ENCODE results near the gene SUPT4H1. TPM values are rescaled to one million over a fixed set of nuclear protein-coding genes. Genes with fewer than 3 reads are reported as not detected.

The SUPT4H1 gene
- total and polyA plus RNA-seq, 3 donors from 2014 or later, result 59.3 to 98.5 (median 64.4) TPM

DNA sequence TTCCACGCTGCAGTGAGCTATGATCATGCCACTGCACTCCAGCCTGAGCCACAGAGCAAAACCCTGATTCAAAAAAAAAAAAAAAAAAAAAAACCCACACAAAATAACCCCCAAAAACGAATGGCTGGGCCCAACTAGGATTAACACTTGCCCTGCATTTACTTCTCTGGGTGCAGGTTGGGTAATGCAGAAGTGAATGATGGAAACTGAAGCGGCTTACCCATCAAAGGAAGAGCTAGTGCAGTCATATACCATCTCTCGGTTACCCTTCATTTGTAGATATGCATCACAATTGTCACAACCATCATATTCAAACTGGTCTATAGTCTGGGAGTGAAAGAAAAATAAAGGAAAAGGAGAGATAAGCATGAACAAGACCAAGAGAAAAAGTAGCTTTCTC is 819 bp downstream of the SUPT4H1 start:
- H3K4me1 ChIP-seq, result peaks cover 7% of the 10 kb centered on the region
- WGBS, 2 donors, result 44 to 48% methylated on average over 4 of the region's 4 CpGs
- no peak for DNase-seq
- peak overlapping the region in 1 of 2 donors; percentile 92 for H3K27ac ChIP-seq
- H3K9me3 ChIP-seq, result no peaks in the 10 kb centered on the region
- TF ChIP-seq POLR2A (IDR thresholded peaks at IDR 0.05), result no peak
- TF ChIP-seq, protein P1, sequence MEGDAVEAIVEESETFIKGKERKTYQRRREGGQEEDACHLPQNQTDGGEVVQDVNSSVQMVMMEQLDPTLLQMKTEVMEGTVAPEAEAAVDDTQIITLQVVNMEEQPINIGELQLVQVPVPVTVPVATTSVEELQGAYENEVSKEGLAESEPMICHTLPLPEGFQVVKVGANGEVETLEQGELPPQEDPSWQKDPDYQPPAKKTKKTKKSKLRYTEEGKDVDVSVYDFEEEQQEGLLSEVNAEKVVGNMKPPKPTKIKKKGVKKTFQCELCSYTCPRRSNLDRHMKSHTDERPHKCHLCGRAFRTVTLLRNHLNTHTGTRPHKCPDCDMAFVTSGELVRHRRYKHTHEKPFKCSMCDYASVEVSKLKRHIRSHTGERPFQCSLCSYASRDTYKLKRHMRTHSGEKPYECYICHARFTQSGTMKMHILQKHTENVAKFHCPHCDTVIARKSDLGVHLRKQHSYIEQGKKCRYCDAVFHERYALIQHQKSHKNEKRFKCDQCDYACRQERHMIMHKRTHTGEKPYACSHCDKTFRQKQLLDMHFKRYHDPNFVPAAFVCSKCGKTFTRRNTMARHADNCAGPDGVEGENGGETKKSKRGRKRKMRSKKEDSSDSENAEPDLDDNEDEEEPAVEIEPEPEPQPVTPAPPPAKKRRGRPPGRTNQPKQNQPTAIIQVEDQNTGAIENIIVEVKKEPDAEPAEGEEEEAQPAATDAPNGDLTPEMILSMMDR (IDR thresholded peaks at IDR 0.05), result no peak
- intact Hi-C loops (cut with DNase I; ENCODE audit: low total_unique reads), result no loop called here
- peak overlapping the region; percentile 75 to 98 for H3K4me3 ChIP-seq
- H3K27me3 ChIP-seq, result no peaks in the 10 kb centered on the region
- H3K36me3 ChIP-seq (ENCODE audit: low read depth, missing control alignments), result no peaks in the 10 kb centered on the region

DNA sequence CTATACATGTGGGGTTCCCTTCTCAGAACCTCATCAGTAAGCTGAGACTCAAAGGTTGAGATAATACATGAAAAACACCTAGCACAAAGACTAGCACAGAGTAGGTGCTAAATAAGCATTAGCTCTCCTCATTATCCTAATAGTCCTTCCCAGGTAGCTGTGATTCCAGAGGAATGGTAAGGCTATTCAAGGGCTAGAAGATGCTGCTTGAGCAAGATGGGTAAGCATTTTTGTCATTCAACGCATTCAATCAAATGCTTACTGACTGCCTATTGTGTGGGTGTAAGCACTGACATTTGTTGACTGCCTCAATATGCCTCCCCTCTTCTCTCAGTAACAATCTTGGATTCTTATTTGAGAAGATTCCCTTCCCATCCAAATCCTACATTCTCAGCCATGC is 4.0 kb downstream of the SUPT4H1 start:
- Histone ChIP-seq H3K27me3 (no peaks in the 10 kb centered on the region), H3K4me1 (peaks cover 3% of the 10 kb centered on the region), H3K36me3 (ENCODE audit: low read depth, missing control alignments) (no peaks in the 10 kb centered on the region), H3K4me3 (no peak overlapping the region), H3K9me3 (no peaks in the 10 kb centered on the region), H3K27ac (no peak overlapping the region)
- 90 to 93% methylated on average over 1 of the region's 1 CpG for WGBS, 2 donors
- TF ChIP-seq, protein P1 (IDR thresholded peaks at IDR 0.05), result no peak
- TF ChIP-seq POLR2A (IDR thresholded peaks at IDR 0.05), result no peak
- intact Hi-C loops (cut with DNase I; ENCODE audit: low total_unique reads), result no loop called here
- DNase-seq, result no peak

DNA sequence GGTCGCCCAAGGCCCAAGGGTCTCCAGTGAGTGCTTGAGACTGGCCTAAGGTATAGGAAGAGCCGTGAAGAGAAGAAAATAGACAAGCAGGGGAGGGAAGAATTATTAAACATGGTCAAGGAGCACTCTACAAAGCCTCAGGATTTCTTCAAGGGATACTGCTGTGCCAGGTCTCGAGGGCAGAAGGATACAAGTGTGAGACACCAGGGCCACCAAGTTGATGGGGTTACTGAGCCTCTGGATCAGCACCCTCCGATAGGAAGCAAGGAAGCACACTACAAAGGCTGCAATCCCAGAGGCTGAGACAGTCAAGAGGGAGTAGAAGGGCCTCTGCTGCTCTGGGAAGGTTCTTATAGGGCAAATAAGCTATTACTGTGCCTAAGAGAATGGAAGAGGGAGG is 6.5 kb downstream of the SUPT4H1 start:
- H3K27me3 ChIP-seq, result no peaks in the 10 kb centered on the region
- H3K4me3 ChIP-seq, result no peak overlapping the region
- TF ChIP-seq POLR2A (IDR thresholded peaks at IDR 0.05), result no peak
- TF ChIP-seq, protein P1 (IDR thresholded peaks at IDR 0.05), result no peak
- 76 to 78% methylated on average over 4 of the region's 4 CpGs for WGBS, 2 donors
- H3K4me1 ChIP-seq, result no peaks in the 10 kb centered on the region
- no peak for DNase-seq
- H3K9me3 ChIP-seq, result no peaks in the 10 kb centered on the region
- no peak overlapping the region for H3K27ac ChIP-seq
- intact Hi-C loops (cut with DNase I; ENCODE audit: low total_unique reads), result no loop called here
- no peaks in the 10 kb centered on the region for H3K36me3 ChIP-seq (ENCODE audit: low read depth, missing control alignments)

DNA sequence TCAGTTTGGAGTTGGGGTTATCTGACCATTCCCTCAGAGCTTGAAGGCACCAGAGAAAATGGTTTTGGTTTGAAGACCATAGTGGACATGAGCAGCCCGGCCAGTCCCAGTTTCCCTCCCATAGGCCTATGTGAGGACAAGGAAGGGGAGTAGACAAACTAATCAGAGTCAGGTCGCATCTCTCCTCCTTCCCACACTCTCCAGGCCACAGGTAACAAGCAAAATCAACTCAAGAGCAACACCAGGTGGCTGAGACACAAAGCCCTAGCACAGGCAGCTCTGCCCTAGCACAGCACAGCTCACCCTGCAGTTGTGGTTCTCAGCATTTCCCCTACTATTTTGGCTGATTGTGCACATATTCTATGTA is 7.2 kb downstream of the SUPT4H1 start:
- no peaks in the 10 kb centered on the region for H3K27me3 ChIP-seq
- no peaks in the 10 kb centered on the region for H3K9me3 ChIP-seq
- no peaks in the 10 kb centered on the region for H3K4me1 ChIP-seq
- no peak overlapping the region for H3K4me3 ChIP-seq
- intact Hi-C loops (cut with DNase I; ENCODE audit: low total_unique reads), result no loop called here
- TF ChIP-seq, protein P1 (IDR thresholded peaks at IDR 0.05), result no peak
- no peak for TF ChIP-seq POLR2A (IDR thresholded peaks at IDR 0.05)
- H3K27ac ChIP-seq, result no peak overlapping the region
- 74% methylated on average over 2 of the region's 2 CpGs; no CpG with 5 or more reads in 1 of the 2 donors for WGBS, 2 donors
- DNase-seq, result no peak
- no peaks in the 10 kb centered on the region for H3K36me3 ChIP-seq (ENCODE audit: low read depth, missing control alignments)

DNA sequence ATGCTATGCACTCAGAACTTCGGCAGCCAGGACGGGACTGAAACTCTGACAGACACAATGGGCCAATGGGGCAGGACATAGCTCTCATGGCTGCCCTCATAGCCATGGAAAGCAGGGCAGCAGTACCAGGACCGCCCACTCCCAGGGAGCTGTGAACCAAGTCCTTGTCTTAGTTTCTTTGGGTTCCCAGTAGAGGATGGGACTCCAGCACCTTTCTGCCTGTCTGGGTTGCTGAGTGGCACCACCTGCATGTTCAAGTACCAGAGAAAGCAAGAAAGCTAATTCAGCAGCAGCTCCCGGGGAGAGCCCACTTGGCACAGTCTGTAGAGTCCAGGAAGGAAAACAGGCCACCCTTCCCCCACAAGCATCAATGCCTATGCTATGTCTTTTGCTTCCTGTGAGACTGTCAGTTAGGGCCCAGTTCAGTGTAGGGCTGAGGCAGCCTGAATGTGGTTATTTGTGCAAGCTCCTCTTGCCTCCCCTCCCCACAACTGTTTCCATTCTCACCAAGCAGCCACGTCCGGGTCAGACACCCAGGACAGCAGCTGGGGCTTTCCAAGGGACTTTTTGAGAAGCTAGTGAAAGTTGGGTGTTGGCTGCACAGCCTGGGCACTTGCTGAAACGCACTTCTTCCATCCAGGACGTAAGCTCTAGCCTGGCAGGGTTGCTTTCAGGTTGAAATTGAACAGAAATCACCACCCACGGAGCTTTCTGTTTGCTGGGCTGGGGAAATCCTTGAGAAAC is 7.8 kb downstream of the SUPT4H1 start:
- H3K27ac ChIP-seq, result no peak overlapping the region
- intact Hi-C loops (cut with DNase I; ENCODE audit: low total_unique reads), result no loop called here
- H3K9me3 ChIP-seq, result no peaks in the 10 kb centered on the region
- no peak for DNase-seq
- no peaks in the 10 kb centered on the region for H3K4me1 ChIP-seq
- no peaks in the 10 kb centered on the region for H3K36me3 ChIP-seq (ENCODE audit: low read depth, missing control alignments)
- H3K4me3 ChIP-seq, result no peak overlapping the region
- H3K27me3 ChIP-seq, result no peaks in the 10 kb centered on the region
- TF ChIP-seq, protein P1 (IDR thresholded peaks at IDR 0.05), result no peak
- no peak for TF ChIP-seq POLR2A (IDR thresholded peaks at IDR 0.05)
- WGBS, 2 donors, result 54 to 56% methylated on average over 9 of the region's 9 CpGs

Measured in testis (tissue), 3 donors.